GM04504 (cell line): ENCODE measurements around the gene FAM3D.

Experiments
- DNase-seq: peaks from one replicate; pipeline ENCODE4 v3.0.0-alpha.2; 2012; ENCODE audit warnings: low read depth

Gene FAM3D

DNA sequence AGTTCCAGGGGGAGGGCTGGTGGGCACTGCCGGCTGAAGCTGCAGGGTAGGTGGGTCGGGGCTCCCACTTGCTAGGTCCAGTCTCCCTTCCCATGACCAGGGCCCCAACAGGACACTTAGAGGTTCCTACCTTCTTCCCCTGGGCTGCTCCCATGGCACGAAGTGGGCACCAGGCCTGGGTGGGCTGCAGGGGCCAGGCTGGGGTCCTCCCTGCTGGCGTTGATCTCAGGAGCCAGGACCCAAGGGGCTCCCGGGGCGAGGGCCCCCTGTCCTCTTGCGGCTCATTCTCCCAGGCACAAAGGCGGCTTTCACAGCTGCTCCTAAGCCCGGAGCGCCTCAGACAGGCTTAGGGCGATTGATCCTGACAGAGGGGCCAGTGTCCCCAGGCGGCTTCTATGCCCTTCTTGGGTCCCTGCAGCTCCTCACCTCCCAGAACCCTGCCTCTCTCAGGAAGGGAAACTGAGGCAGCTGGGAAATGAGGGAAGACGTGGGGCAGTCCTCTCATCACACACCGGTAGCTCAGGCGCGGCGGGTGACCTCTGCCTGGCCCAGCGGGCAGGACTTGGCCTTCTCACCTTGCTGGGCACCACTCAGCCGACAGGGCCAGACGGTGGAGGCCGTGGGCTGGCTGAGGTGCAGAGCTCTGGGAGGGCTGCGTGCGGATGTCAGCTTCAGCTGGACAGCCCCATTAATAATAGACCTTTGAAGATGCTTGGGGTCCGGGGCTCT is 39.6 kb downstream of the FAM3D start:
- no peak for DNase-seq

DNA sequence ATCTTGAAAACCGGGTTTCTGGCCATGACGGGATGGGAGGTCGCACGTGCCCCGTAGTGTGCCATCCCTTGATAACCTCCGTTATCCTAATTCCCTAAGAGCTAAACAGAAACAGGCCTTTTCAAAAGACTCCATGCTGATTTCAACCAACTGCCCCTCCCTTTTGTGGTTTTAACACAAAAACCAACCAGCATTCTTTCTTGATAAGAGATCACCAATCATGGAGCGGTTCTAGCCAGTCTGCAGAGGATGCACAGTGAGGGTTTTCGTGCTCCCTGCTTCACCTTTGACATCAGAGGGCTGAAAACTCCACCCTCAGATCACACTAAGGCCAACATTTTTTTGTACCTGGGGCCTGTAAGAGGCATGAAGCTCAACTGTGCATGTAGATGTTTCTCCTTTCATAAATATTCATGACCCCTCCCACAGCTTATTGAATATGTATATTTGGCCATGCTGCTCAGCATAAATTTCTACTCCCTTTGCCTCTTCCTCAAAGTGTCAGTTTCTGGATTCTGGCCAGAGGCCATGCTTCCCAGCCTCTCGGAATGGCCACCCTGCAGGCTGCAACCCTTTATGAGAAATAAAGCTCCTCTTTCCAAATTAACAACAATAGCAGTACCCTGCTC is 41.3 kb downstream of the FAM3D start:
- no peak for DNase-seq

DNA sequence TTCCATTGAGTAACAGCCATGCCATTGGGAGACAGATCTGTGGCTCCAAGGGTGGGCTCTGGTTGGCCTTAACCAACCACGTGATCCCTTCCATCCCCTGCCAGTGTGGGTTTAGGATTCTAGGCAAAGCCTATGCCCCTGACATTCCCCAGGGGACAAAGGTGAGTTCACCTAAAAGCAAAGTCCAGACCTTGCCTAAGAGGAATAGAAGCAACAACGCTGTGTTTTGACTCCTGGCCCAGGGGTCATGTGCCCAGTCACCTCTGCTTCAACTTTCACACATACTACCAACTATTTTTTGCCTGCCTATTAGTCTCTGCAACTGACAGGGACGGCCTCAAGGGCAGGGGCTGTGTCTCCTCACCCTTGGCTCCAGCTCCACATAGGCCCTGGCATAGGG is 42.0 kb downstream of the FAM3D start:
- DNase-seq = no peak

DNA sequence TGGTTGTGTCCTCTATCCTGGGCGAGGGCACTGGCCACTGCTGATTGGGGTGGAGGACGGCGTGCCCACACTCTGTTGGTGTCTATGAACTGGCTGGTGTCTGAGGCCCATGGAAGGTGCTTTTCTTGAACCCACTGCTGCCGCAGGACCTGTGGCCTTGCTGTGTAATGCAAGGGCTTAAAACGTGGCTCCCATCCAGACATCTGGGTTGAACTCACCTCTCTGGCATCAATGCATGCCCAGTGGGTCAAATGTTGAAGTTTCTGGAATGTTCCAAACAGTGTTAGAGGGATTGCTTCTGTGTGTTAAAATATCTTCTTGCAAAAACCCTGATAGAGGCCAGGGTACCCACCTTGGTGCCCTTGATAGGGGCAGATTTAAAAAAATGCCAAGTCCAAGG is 42.6 kb downstream of the FAM3D start:
- no peak for DNase-seq

DNA sequence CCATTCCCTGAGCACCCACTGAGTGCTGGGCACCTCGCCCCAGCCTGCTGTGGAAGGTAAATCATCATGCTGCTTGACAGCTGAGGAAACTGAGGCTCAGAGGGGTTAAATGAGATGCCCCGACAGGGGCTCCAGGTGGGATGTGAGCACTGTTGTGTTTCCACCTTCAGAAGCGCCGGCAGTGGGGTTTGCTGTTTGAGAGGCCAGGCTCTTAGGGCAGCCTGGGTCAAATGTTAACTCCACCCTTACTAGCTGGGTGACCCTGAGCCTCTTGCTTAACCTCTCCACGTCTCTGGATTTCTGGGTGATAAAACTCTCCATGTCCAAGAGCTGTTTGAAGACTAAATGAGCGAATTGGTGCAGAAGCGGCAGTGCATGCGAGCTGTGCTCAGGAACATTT is 43.1 kb downstream of the FAM3D start:
- no peak for DNase-seq

DNA sequence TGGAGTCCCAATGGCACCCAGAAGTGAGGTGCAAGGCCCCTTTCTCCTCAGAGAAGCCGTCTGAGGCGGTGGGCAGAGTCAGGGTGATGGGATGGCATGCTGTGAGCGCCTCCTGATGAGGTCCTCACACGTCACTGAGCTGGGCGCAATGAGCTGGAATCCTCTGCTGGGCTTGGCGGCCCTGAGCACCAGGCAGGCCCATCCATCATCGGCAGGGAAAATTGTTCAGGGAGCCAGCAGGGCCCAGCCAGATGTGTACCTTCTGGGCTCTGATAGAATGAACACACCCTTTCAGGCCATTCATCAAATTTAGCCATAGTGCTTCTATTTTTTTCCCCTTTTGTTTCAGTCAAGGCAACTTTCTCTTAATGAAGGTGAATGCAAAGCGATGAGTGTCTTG is 43.7 kb downstream of the FAM3D start:
- no peak for DNase-seq

DNA sequence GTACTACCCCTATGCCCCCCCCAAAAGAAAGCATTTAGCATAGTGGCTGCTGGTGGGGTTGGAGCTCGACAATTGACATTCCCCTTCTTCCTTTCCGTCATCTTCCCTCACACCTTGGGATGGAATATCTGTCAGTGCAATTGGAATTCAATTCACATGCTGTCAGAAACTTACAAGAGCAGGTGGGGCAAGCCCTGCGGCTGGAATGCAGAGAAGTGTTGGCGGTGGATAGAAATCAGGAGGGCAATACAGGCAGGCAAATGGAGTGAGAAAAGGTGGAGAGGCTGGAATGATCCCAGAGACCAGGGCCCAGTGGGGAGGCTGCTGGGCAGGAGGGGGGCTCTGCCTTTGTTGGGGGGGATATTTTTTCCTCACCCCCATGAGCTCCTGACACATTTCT is 44.1 kb downstream of the FAM3D start:
- no peak for DNase-seq

DNA sequence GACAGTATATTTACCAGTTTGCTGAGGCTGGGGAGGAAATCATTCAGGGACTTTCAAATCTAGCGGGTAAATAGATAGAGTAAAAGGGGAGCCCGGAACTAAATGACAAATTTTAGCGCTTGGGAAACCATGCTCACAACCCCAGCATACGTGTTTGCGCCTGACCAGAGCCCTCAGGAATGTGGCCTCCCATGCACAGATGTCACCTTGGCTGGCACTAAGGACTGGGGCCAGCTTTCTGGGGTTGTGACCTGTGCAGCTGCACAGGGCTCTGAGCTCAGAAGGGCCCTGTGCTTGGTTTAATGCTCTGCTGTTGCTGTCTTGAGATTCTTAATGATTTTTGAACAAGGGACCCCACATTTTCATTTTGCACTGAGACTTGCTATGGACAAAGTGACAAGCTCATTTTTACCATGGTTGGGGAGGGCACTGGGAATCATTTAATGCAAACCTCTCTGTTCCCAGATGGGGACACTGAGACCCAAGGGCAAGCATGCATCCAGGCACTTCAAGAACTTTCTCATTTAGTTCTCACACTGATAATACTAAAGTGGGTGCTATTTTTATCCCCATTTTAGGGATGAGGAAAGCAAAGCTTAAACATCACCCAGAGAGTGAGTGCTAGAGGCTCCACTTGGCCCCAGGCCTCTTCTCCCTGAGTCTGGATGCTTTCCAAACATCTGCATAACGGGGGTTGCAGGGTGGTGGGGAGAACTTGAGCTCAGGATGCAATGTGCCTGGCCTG is 45.3 kb downstream of the FAM3D start:
- no peak for DNase-seq

DNA sequence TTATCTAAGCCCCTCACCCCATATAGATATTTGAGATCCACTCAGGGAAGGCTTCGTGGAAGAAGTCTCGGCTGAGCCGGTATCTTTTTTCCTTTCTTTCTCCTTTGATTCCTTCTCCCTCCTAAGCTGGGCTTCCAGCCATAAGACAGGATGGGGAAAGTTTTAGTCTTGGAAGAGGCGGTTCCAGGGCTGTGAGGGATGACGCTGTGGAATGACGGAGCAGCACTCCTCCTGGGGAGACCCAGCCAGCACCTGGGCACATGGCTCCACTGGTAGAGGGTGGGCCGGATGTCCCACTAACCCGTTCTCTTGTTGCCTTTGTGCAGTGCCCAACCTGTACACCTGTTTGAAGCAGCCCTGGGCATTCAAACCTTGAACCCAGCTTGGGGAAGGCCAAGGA is 46.2 kb downstream of the FAM3D start:
- no peak for DNase-seq

DNA sequence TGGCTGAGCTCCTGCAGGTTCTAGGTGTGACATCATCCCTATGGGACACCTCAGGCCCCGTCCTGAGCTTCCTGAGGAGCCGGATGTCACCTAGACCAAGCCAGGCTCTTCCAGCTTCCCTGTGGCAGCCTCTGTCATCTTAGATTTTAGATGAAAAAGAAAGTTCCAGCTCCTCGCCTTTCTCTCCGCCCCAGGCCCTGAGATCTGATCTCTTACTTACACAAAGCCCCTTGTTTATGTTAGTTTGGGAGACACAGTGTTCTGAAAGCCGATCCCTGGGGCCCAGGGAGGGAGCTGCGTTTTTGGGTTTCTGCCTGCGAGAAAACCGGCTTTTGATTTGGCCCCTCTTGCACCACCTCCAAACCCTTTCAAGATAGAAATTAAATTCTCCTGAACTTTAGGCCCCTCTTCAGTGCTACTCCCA is 49.2 kb downstream of the FAM3D start:
- no peak for DNase-seq

DNA sequence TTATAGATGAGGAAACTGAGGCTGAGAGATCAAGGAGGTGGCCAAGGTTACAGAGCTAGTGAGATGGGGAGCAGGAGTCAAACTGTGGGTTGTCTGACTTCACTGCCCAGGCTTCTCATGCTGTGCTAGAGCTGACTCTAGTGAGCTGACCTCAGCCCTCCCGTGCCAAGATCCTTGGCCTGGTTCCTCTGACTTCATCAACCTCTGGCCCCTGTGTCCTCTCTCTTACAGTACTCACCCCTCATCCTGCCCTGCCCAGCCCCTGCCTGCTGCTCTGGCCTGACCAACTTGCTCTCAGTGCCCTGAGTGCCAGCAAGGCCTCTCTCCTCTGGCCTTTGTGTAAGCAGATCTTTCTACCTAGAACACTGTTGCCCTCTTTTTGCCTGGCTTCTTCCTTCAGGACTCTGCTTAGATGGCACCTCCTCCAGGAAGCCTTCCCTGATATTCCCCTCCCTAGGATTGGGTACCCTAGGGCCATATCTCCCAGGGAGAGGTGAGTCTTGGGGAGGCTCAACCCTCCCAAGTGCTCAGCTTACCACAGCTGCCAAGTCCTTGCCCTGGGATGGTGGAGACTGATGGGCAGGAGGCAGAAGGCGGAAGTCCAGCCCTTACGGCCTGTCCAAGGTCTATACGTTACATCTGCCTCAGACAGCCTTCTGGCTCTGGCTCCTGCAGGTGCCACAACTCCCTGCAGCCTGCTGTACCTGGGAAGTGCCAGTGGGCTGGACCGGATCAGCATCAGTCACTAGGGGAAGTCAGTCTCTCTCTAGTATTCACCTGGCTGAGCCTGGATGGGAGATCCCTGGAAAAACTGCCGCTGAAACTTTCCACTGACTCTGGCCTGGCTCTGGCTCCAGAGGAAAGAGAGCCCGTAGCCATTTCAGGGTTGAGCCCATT is 53.1 kb downstream of the FAM3D start:
- no peak for DNase-seq

DNA sequence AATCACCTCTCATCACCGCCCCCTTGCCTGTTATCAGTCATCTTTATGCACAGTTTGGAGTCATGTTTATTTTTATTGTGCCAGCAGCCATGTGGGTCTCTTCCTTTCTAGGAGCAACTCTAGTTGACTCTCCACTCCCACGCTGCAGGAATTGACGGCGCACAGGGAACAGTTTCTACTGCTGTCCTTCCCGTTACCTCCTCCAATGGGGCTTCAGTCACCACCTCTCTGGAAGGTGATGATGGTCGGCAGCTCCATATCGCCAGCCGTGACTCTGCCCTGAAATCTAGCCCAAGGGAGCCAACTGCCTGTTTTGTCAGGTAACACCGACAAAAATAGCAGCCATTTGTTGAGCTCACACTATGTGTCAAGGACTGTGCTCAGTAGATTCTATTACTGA is 53.7 kb downstream of the FAM3D start:
- DNase-seq = no peak

DNA sequence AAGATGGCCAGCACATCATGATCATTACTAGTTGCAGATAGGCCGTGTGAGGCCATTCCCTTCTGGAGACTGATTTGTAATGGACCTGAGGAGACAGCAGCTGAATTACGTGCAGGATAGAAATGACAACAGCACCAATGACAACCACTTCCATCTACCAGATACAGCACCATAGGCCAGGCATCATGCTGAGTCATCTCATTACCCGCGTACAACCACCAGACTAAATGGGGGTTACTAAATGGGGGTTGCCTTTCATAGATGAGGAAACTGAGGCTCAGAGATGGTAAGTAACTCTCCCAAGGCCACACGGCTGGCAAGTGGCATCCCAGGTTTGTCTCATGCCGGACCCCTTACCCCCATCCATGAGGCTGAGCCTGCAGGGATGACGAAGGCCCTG is 56.6 kb downstream of the FAM3D start:
- DNase-seq = no peak

DNA sequence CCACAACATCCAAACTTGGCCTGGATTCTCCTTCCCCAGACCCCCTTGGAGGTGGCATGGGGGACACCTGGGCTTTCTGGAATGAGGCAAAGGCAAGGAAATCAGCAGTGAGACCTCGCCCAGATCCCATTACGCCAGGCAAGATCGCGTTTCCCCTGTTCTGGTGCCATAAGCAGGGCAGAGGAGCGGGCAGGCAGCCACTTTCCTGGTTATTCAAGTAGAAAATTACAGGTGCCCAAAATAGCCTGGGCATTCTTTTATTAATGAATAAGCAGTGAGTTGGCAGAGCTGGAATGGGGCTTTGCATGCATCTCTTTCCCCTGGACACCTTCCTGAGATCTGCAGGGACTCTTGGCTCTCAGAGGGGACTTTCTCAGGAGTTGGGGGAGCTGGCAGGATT is 57.9 kb downstream of the FAM3D start:
- no peak for DNase-seq

DNA sequence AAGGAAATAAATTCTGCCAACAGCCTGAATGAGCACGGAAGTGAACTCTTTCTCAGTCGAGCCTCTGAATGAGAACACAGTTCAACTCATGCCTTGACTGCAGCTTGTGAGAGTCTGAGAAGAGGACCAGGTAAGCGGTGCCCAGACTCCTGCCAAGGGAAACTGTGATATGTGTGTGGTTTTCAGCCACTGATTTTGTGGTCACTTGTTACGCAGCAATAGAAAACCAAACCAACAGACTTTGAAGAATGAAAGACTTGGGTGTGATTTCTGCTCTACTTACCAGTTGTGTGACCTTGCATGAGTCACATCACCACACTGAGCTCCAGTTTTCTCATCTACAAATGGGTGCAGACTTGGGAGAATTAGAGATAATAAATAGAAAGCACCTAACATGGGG is 58.8 kb downstream of the FAM3D start:
- DNase-seq = no peak

DNA sequence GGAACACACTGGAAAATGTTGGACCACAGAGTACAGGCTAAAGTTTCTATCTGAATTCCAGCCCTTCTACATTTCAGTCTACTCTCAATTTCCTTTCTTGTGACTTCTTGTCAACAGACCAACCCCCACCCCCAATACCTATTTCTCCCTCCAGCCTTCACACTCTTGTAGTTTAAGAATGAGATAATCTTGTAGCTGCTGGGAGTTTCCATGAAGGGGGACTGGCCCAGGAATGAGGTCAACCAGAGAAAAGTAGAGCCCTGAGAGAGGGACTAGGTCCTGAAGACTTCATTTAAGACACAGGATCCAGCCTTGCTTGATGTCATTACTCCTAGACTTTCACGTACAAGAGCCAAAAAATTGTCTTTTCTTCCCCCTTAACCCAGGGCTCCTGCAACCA is 59.9 kb downstream of the FAM3D start:
- DNase-seq = no peak

DNA sequence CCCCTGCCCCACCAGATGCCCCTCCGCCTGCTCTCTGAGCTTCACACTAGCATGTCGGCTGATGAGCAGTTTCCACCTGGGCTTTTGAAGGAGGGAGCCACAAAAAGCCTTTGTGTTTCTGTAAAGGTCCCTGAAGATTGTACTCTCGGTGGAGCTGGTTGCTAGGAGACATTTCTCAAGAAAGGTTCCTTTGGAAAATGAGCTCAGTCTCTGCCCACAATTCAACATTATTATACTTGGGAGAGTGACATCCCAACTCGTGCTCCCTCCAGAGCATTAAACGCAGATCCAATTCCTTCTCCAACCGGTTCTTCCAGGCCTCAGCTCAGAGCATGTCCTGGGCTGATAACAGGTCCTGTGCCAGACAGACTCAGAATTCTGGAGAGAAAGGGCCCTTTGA is 62.5 kb downstream of the FAM3D start:
- DNase-seq = no peak

DNA sequence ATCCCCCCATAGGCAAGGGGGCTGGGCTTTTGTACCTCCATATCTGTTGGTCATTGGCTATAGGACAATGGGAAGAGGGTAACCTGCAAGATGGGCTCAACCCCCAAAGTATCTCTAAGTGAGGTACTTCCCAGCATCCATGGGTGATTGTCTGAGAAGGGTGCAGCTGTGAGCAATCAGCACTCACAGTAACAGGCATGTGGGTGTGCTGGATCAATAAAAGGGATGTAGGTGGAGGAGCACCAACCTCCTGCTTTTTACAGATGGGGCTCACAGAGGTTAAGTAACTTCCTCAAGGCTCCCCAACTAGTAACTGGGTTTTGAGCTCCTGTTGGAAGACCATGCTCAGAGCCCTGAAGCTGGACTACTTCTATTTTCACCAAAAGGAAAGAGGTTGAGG is 63.0 kb downstream of the FAM3D start:
- no peak for DNase-seq

DNA sequence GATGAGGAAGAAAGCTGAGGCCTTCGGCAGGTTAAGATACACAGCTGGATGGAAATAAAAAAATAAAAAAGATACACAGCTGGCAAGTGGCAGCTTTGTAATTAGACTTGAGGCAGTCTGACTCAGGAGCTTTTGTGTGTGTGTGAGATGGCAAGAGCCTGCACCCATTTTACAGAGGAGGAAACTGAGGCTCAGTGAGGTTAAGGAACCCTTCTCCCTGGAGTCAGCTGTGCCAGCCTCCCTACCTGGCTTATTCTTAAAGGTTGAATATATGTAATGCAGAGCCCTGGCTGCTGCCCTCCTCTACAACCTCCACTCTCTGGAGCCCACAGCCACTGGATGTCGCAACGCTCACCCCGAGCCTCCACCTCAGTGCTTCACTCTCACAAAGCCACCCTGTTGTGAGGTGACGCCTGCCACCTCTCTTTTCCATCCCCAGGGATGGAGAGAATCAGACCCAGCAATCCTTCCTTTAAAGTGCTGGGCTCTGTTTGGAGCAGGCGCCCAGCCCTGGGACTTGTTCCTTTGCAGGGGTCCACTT is 68.7 kb downstream of the FAM3D start:
- DNase-seq = no peak

DNA sequence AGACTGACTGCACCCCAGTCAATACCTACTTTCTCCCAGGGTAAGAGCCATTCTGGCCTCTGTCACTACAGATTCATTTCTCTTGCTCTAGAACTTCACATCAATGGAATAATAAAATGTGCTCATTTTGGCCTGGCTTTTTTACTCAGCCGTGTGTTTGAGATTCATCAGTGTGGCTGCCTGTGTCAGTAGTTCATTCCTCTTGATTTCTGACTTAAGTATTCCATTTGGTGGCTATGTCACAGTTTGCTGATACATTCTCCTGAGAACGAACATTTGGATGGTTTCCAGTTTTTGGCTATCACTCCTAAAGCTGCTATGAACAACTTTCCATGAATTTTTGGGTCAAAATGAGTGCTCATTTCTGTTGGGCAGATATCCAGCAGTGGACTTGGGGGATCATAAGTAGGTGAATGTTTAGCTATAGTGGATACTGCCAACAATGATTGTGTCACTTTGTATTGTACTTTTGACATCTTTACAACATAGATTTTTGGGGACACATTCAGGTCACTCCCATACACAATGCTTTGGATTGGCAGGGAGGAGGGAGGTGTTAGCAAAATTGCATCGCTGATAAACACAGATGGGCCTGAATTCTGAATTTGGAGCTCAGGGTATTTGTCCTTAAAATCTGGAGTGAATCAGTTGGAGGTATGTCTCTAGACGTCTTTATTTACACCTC is 69.6 kb downstream of the FAM3D start:
- DNase-seq = no peak

DNA sequence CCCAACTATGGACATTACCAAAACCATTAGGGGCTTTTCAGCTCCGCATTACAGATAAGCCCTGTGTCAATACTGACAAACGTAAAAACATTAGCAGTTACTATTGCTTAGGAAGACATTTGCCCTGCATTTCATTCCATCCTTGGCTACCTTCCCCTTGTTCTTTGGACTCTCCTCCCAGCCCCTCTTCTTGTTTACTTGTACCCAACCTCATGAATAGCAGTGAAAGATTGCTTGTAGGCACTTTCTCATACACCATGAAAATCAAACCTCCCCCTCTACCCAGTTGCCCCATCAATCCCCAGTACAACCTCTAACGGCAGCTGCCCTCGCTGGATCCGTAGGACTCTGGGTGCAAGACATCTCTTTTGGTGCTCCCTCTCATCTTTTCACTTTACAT is 72.5 kb downstream of the FAM3D start:
- DNase-seq = no peak
